Measurements from ENCODE around the gene TRIM66. TPM values are rescaled to one million over a fixed set of nuclear protein-coding genes. Genes with fewer than 3 reads are reported as not detected.
A peak's percentile ranks its signal among the peaks of the same experiment; 100 is the strongest.

TRIM66 gene
- total RNA-seq, 1 experiment from 2014 or later: 2.1 TPM

GRCh38 chr11:8586184-8586583, 96.3 kb downstream of the TRIM66 start:
- Histone ChIP-seq H2BK5ac (ENCODE audit: insufficient read length, low read length) (no peak overlapping the region), H2AFZ (ENCODE audit: low read length) (no peak overlapping the region), H3K9me3 (ENCODE audit: control insufficient read depth, low read depth, low read length) (no peaks in the 10 kb centered on the region), H4K20me1 (ENCODE audit: control insufficient read depth, insufficient read depth, insufficient read length) (no peaks in the 10 kb centered on the region), H4K91ac (ENCODE audit: insufficient read length, low read depth, low read length) (no peak overlapping the region), H3K4me1 (ENCODE audit: insufficient read depth, low read length) (peaks cover 3% of the 10 kb centered on the region; the same call in 1 of the 2 replicates), H2BK20ac (ENCODE audit: low read depth, low read length, poor library complexity, severe bottlenecking) (no peak overlapping the region), H2BK120ac (ENCODE audit: low read depth, low read length, poor library complexity, severe bottlenecking) (no peak overlapping the region), H3K18ac (ENCODE audit: insufficient read length, low read depth, low read length) (no peak overlapping the region), H2BK12ac (ENCODE audit: insufficient read length, low read depth, low read length) (no peak overlapping the region), H3T11ph (ENCODE audit: low read length) (no peak overlapping the region), H2AK5ac (ENCODE audit: insufficient read length, low read length) (no peak overlapping the region), H2BK15ac (ENCODE audit: low read depth, low read length) (no peak overlapping the region), H4K8ac (replicated peaks; ENCODE audit: insufficient read length, low read depth, low read length) (no peak overlapping the region), H3K14ac (ENCODE audit: insufficient read depth, low read length) (no peak overlapping the region), H3K79me1 (ENCODE audit: insufficient read depth, low read depth, low read length, poor library complexity, severe bottlenecking) (no peaks in the 10 kb centered on the region), H3K23me2 (ENCODE audit: insufficient read length, low read depth, low read length, poor library complexity, severe bottlenecking) (no peaks in the 10 kb centered on the region), H3K79me2 (ENCODE audit: insufficient read depth, low read length) (no peaks in the 10 kb centered on the region), H3K9ac (ENCODE audit: extremely low read depth, insufficient read length, low read length) (no peak overlapping the region), H3K23ac (ENCODE audit: insufficient read length, low read depth, low read length) (no peak overlapping the region), H4K5ac (ENCODE audit: insufficient read length, low read depth, low read length) (no peak overlapping the region), H3K27ac (ENCODE audit: insufficient read length, low read depth, low read length) (no peak overlapping the region), H3K27me3 (ENCODE audit: insufficient read depth, low read length) (no peaks in the 10 kb centered on the region), H3K4ac (ENCODE audit: low read depth, low read length) (no peak overlapping the region), H3K56ac (ENCODE audit: insufficient read length, low read depth, low read length) (no peak overlapping the region), H3K4me2 (ENCODE audit: insufficient read depth, insufficient read length, low read length) (no peak overlapping the region)
- H3K4me3 Mint-ChIP-seq: no peak overlapping the region
- H3K4me1 Mint-ChIP-seq: peaks cover 11 to 18% of the 10 kb centered on the region in 2 experiments
- H3K27ac Mint-ChIP-seq: peak overlapping the region in 1 of 3 experiments; percentile 35; a peak in 1 of 7 replicates
- peaks cover 3 to 5% of the 10 kb centered on the region in 2 experiments; a peak in 3 of 5 replicates for H3K9me3 Mint-ChIP-seq
- peaks cover 3 to 7% (median 7%) of the 10 kb centered on the region in 3 experiments; a peak in 5 of 7 replicates for H3K36me3 Mint-ChIP-seq (ENCODE audit: insufficient read depth in 1 of 3, low read depth in 3 of 3)
- TF ChIP-seq CTCF (conservative IDR thresholded peaks at IDR 0.05): no peak
- H3K27me3 Mint-ChIP-seq (ENCODE audit: low read depth): no peaks in the 10 kb centered on the region
- no CpG with 5 or more reads among the region's 1 CpG for WGBS (ENCODE audit: extremely low coverage, insufficient read length, low lambda C conversion rate)
- DNase-seq: no peak
